HCT116 (cell line): ENCODE measurements around the gene MTMR6. TPM values are rescaled to one million over a fixed set of nuclear protein-coding genes. Genes with fewer than 3 reads are reported as not detected.
A peak's percentile ranks its signal among the peaks of the same experiment; 100 is the strongest.

ENCODE experiments used
- ATAC-seq: fragments of 200-7000 bp; cut with Tn5 transposase; 2 replicates; pipeline ENCODE4 v1.9.1; 2020; ENCODE audit warnings: mild to moderate bottlenecking, moderate library complexity
- BruUV-seq: library from RNA; stranded (reverse); fragments of 400-500 nt; replicated peaks from 2 replicates; lab custom pipeline; 2021; lab: Mats Ljungman, UMichigan
- CTCF ChIA-PET: fragments of 300-600 bp; sonication (Branson Sonifier 250); formaldehyde crosslinking; loops from one replicate; lab custom pipeline; 2021; ENCODE audit warnings: antibody characterized with exemption; lab: Charles Lee
- POLR2A ChIA-PET: fragments of 300-600, 350-600 bp; sonication (Branson Sonifier 250); formaldehyde crosslinking; loops from one replicate; lab custom pipeline; 2021; ENCODE audit warnings: antibody characterized with exemption; lab: Charles Lee
- RAD21 ChIA-PET, 2 experiments: fragments of 300-600 bp; sonication (Branson Sonifier 250); formaldehyde crosslinking; loops; one replicate each; lab custom pipeline; 2023; ENCODE audit warnings: low total read pairs in 2 of 2; ENCODE audit not compliant: uncharacterized antibody in 2 of 2, unreplicated experiment in 2 of 2, low non-redundant PET in 1 of 2; lab: Charles Lee
- DNase-seq: peaks from one replicate; pipeline ENCODE4 v3.0.0-alpha.2; 2010; ENCODE audit warnings: low read depth, low spot score
- H2AFZ ChIP-seq: fragments of 200-600 bp; shearing (Covaris generic), sonication (generic); 2 replicates; pipeline ENCODE4 v1.6.1; 2017; ENCODE audit warnings: low read depth, mixed run types, mixed read lengths, antibody characterized with exemption, low read length; ENCODE audit not compliant: poor library complexity, severe bottlenecking
- H3K27ac ChIP-seq: 2 replicates; pipeline ENCODE4 v1.5.1; 2012; ENCODE audit warnings: low read depth, low read length
- H3K27me3 ChIP-seq: fragments of 200-600 bp; sonication (generic); 2 replicates; pipeline ENCODE4 v1.6.1; 2016; ENCODE audit warnings: mixed run types, low read length, mixed read lengths; ENCODE audit not compliant: insufficient read depth
- H3K36me3 ChIP-seq, 2 experiments: fragments of 200-500 bp in 1 of 2; fragments of 200-600 bp in 1 of 2; sonication (Bioruptor generic) in 1 of 2; sonication (generic) in 1 of 2; 2 replicates each; pipeline versions ENCODE4 v1.5.1 to v1.6.1; 2014 to 2016; ENCODE audit warnings: low read length in 2 of 2, inconsistent platforms in 1 of 2, mixed read lengths in 1 of 2, mixed run types in 1 of 2; ENCODE audit not compliant: insufficient read depth in 2 of 2, control insufficient read depth in 1 of 2
- H3K4me1 ChIP-seq, 2 experiments: fragments of 200-600 bp in 1 of 2; sonication (generic) in 1 of 2; 2 replicates each; pipeline versions ENCODE4 v1.5.1 to v1.6.1; 2012 to 2017; ENCODE audit warnings: low read length in 2 of 2, inconsistent platforms in 1 of 2, mild to moderate bottlenecking in 1 of 2, mixed read lengths in 1 of 2, mixed run types in 1 of 2, moderate library complexity in 1 of 2; ENCODE audit not compliant: insufficient read depth in 2 of 2, control insufficient read depth in 1 of 2
- H3K4me2 ChIP-seq: fragments of 200-600 bp; sonication (generic); 2 replicates; pipeline ENCODE4 v1.6.1; 2017; ENCODE audit warnings: mixed run types, low read length, mixed read lengths
- H3K4me3 ChIP-seq, 2 experiments: fragments of 200-600 bp in 1 of 2; sonication (generic) in 1 of 2; replicated peaks in 1 of 2; 2 replicates each; pipeline ENCODE4 v1.5.1; 2011 to 2016; ENCODE audit warnings: low read length in 2 of 2, control low read depth in 1 of 2, low read depth in 1 of 2, mild to moderate bottlenecking in 1 of 2, mixed read lengths in 1 of 2, mixed run types in 1 of 2
- H3K79me2 ChIP-seq: fragments of 200-600 bp; sonication (generic); 2 replicates; pipeline ENCODE4 v1.6.1; 2017; ENCODE audit warnings: mild to moderate bottlenecking, mixed run types, low read length, moderate library complexity, mixed read lengths; ENCODE audit not compliant: insufficient read depth
- H3K9ac ChIP-seq: fragments of 200-600 bp; sonication (generic); 2 replicates; pipeline ENCODE4 v1.6.1; 2016; ENCODE audit warnings: low read length, mixed read lengths
- H3K9me2 ChIP-seq: fragments of 200-600 bp; sonication (generic), shearing (Covaris generic); 2 replicates; pipeline ENCODE4 v1.6.1; 2017; ENCODE audit warnings: mixed run types, mild to moderate bottlenecking, moderate library complexity; ENCODE audit not compliant: insufficient read depth
- H3K9me3 ChIP-seq, 2 experiments: fragments of 200-500 bp in 1 of 2; fragments of 200-600 bp in 1 of 2; sonication (Bioruptor generic) in 1 of 2; sonication (generic) in 1 of 2; 2 replicates each; pipeline ENCODE4 v1.6.1; 2014 to 2017; ENCODE audit warnings: low read length in 2 of 2, mixed read lengths in 2 of 2, inconsistent platforms in 1 of 2, low read depth in 1 of 2, mild to moderate bottlenecking in 1 of 2, mixed run types in 1 of 2, moderate library complexity in 1 of 2; ENCODE audit not compliant: control insufficient read depth in 1 of 2, insufficient read depth in 1 of 2
- H4K20me1 ChIP-seq: fragments of 200-600 bp; sonication (generic), shearing (Covaris generic); 2 replicates; pipeline ENCODE4 v1.6.1; 2017; ENCODE audit warnings: mixed run types, mild to moderate bottlenecking, moderate library complexity; ENCODE audit not compliant: insufficient read depth
- CEBPB ChIP-seq: IDR thresholded peaks from 2 replicates; pipeline ENCODE4 v1.6.1; 2012; ENCODE audit warnings: low read depth
- EGR1 ChIP-seq: IDR thresholded peaks from 2 replicates; pipeline ENCODE4 v1.6.1; 2012; ENCODE audit warnings: low read depth
- RAD21 ChIP-seq: IDR thresholded peaks from 2 replicates; pipeline ENCODE4 v1.6.1; 2012; ENCODE audit warnings: low read depth, mild to moderate bottlenecking
- SRF ChIP-seq: IDR thresholded peaks from 2 replicates; pipeline ENCODE4 v1.6.1; 2012; ENCODE audit warnings: low read depth
- ZFX ChIP-seq: fragments of 450-650 bp; IDR thresholded peaks from 2 replicates; pipeline ENCODE4 v1.6.1; 2017
- ZNF274 ChIP-seq: fragments of 200-500 bp; sonication (Bioruptor generic); IDR thresholded peaks from 2 replicates; pipeline ENCODE4 v1.6.1; 2014; ENCODE audit warnings: mild to moderate bottlenecking, low read depth, low read length, inconsistent platforms
- intact Hi-C: fragments of 100-400 bp; cut with micrococcal nuclease; formaldehyde crosslinking; loops from 2 replicates; pipeline ENCODE4 v1.10.0; 2022
- total RNA-seq: library from RNA; stranded (reverse); gene quantifications from one replicate; pipeline ENCODE4 v1.2.1, GENCODE V29; 2021; ENCODE audit not compliant: unreplicated experiment
- TF ChIP-seq, protein P1 (sequence below), 3 experiments: fragments of 200-600 bp in 1 of 3; sonication (generic) in 1 of 3; IDR thresholded peaks in 2 of 3; conservative IDR thresholded peaks in 1 of 3; 2 replicates each; pipeline ENCODE4 v1.5.1; 2012 to 2017; ENCODE audit warnings: low read depth in 2 of 3, low read length in 2 of 3, antibody characterized with exemption in 1 of 3, borderline replicate concordance in 1 of 3, control low read depth in 1 of 3, mild to moderate bottlenecking in 1 of 3, mixed read lengths in 1 of 3, mixed run types in 1 of 3, moderate library complexity in 1 of 3; ENCODE audit not compliant: insufficient read depth in 1 of 3
- TF ChIP-seq, protein P2 (sequence below): IDR thresholded peaks from 2 replicates; pipeline ENCODE4 v1.6.1; 2012; ENCODE audit warnings: low read depth
- TF ChIP-seq, protein P3 (sequence below): IDR thresholded peaks from 2 replicates; pipeline ENCODE4 v1.6.1; 2012

The MTMR6 gene
- total RNA-seq, 1 experiment from 2014 or later = 11.4 TPM

DNA sequence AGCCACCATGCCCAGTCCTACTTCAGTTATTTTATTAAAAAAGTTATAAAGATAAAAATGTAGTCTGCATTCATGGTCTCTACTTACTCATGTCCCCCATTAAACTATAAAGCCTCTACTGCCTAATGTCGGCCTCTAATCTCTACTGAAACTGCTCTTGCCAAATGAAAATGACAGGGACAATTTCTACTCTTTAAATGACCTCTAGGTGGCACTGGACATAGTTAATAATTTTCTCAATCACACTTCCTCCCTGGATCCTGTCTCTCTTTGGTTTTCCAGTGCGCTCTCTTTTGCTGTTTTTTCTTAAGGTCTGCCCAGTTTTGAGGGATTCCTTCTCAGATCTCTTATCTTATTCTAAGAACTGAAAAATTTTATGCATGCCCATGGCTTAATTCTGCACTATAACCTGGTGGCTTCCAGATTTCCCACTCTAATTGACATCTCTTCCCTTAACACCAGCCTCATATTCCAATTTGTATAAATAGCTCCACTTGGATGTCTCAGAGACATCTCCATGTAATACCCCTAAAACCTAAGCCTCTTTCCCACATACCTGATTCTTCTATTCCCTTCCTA, 54.3 kb downstream of the MTMR6 start:
- no peaks in the 10 kb centered on the region for H3K9me3 ChIP-seq
- no peaks in the 10 kb centered on the region for H4K20me1 ChIP-seq
- intact Hi-C loops = loop anchor here (2.0 kb wide), 1 partner anchor 142 kb away; no protein-coding TSS in a partner anchor
- no peak overlapping the region for H3K4me3 ChIP-seq
- no peak overlapping the region for H3K27ac ChIP-seq
- CTCF ChIA-PET = interaction anchor here (1.0 to 1.3 kb wide), 2 partner anchors 19 to 143 kb away, joined by 4 to 6 read pairs; no protein-coding TSS in a partner anchor
- no peak overlapping the region for H3K9ac ChIP-seq
- no peaks in the 10 kb centered on the region for H3K4me1 ChIP-seq
- no TSS peak for BruUV-seq
- peak; percentile 19 for DNase-seq
- POLR2A ChIA-PET = no interaction called here
- peak; percentile 32; the same call in 1 of the 2 replicates for TF ChIP-seq RAD21
- TF ChIP-seq CEBPB = no peak
- TF ChIP-seq, protein P1, sequence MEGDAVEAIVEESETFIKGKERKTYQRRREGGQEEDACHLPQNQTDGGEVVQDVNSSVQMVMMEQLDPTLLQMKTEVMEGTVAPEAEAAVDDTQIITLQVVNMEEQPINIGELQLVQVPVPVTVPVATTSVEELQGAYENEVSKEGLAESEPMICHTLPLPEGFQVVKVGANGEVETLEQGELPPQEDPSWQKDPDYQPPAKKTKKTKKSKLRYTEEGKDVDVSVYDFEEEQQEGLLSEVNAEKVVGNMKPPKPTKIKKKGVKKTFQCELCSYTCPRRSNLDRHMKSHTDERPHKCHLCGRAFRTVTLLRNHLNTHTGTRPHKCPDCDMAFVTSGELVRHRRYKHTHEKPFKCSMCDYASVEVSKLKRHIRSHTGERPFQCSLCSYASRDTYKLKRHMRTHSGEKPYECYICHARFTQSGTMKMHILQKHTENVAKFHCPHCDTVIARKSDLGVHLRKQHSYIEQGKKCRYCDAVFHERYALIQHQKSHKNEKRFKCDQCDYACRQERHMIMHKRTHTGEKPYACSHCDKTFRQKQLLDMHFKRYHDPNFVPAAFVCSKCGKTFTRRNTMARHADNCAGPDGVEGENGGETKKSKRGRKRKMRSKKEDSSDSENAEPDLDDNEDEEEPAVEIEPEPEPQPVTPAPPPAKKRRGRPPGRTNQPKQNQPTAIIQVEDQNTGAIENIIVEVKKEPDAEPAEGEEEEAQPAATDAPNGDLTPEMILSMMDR (IDR thresholded peaks at IDR 0.05 in 2 of 3, conservative IDR thresholded peaks at IDR 0.05 in 1 of 3; ENCODE audit: borderline replicate concordance in 1 of 3, insufficient read depth in 1 of 3, low read depth in 2 of 3, low read length in 2 of 3) = peak; percentile 32 to 64 (median 54); a peak in 5 of 6 replicates
- no peaks in the 10 kb centered on the region for H3K79me2 ChIP-seq
- no peaks in the 10 kb centered on the region for H3K36me3 ChIP-seq
- ATAC-seq = peak; percentile 86
- H3K9me2 ChIP-seq = no peaks in the 10 kb centered on the region
- H2AFZ ChIP-seq = no peak overlapping the region
- RAD21 ChIA-PET = no interaction called here
- no peak overlapping the region for H3K4me2 ChIP-seq
- peaks cover 5% of the 10 kb centered on the region; the same call in 1 of the 2 replicates for H3K27me3 ChIP-seq

DNA sequence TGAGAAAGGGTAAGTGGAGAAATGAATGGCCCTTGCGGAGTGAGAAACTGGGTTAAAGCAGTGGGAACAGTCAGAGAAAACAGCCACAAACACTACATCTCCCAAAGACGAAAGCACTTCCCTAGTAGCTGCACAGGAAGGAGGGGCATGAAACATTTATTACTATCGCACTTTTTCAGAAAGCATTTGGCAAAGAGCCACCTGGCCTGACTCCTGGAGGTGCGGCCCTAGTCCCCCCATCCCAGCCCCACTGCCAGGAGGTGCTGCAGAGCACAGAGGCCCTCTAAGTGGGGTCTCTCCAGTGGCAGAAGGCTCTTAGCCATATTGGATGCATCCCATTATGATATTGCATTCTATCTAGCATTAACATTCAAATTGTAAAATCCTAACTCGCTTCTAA, 55.8 kb downstream of the MTMR6 start:
- no peaks in the 10 kb centered on the region for H3K79me2 ChIP-seq
- H3K4me3 ChIP-seq = no peak overlapping the region
- no peaks in the 10 kb centered on the region for H3K36me3 ChIP-seq
- H3K4me2 ChIP-seq = no peak overlapping the region
- no peaks in the 10 kb centered on the region for H3K4me1 ChIP-seq
- H3K9me2 ChIP-seq = no peaks in the 10 kb centered on the region
- BruUV-seq = no TSS peak
- no peak overlapping the region for H3K9ac ChIP-seq
- TF ChIP-seq EGR1 (no peak), SRF (no peak), RAD21 (no peak), ZNF274 (no peak), ZFX (no peak)
- TF ChIP-seq, protein P2, sequence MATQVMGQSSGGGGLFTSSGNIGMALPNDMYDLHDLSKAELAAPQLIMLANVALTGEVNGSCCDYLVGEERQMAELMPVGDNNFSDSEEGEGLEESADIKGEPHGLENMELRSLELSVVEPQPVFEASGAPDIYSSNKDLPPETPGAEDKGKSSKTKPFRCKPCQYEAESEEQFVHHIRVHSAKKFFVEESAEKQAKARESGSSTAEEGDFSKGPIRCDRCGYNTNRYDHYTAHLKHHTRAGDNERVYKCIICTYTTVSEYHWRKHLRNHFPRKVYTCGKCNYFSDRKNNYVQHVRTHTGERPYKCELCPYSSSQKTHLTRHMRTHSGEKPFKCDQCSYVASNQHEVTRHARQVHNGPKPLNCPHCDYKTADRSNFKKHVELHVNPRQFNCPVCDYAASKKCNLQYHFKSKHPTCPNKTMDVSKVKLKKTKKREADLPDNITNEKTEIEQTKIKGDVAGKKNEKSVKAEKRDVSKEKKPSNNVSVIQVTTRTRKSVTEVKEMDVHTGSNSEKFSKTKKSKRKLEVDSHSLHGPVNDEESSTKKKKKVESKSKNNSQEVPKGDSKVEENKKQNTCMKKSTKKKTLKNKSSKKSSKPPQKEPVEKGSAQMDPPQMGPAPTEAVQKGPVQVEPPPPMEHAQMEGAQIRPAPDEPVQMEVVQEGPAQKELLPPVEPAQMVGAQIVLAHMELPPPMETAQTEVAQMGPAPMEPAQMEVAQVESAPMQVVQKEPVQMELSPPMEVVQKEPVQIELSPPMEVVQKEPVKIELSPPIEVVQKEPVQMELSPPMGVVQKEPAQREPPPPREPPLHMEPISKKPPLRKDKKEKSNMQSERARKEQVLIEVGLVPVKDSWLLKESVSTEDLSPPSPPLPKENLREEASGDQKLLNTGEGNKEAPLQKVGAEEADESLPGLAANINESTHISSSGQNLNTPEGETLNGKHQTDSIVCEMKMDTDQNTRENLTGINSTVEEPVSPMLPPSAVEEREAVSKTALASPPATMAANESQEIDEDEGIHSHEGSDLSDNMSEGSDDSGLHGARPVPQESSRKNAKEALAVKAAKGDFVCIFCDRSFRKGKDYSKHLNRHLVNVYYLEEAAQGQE = no peak
- TF ChIP-seq, protein P1 (IDR thresholded peaks at IDR 0.05 in 2 of 3, conservative IDR thresholded peaks at IDR 0.05 in 1 of 3; ENCODE audit: borderline replicate concordance in 1 of 3, insufficient read depth in 1 of 3, low read depth in 2 of 3, low read length in 2 of 3) = no peak
- TF ChIP-seq, protein P3, sequence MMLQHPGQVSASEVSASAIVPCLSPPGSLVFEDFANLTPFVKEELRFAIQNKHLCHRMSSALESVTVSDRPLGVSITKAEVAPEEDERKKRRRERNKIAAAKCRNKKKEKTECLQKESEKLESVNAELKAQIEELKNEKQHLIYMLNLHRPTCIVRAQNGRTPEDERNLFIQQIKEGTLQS = no peak
- no peaks in the 10 kb centered on the region for H3K9me3 ChIP-seq
- CTCF ChIA-PET = no interaction called here
- H4K20me1 ChIP-seq = no peaks in the 10 kb centered on the region
- H3K27me3 ChIP-seq = peaks cover 5% of the 10 kb centered on the region; the same call in 1 of the 2 replicates
- no peak for ATAC-seq
- POLR2A ChIA-PET = no interaction called here
- H3K27ac ChIP-seq = no peak overlapping the region
- no peak overlapping the region for H2AFZ ChIP-seq
- DNase-seq = no peak
- RAD21 ChIA-PET = no interaction called here
- intact Hi-C loops = no loop called here
